ENCODE data around the gene PRDM4.

- TF ChIP-seq POLR2A (IDR thresholded peaks at IDR 0.05) (no peak), CTCF (IDR thresholded peaks at IDR 0.05 in 4 of 5, conservative IDR thresholded peaks at IDR 0.05 in 1 of 5) (no peak)
Observed at GRCh38 chr12:107748472-107748871, 12.5 kb downstream of the PRDM4 start.
